GDM1 (cell line): ENCODE measurements around the gene ERN1.

Source experiments
- DNase-seq: peaks from one replicate; lab custom pipeline; 2025; lab: John Stamatoyannopoulos, UW

The ERN1 gene

DNA sequence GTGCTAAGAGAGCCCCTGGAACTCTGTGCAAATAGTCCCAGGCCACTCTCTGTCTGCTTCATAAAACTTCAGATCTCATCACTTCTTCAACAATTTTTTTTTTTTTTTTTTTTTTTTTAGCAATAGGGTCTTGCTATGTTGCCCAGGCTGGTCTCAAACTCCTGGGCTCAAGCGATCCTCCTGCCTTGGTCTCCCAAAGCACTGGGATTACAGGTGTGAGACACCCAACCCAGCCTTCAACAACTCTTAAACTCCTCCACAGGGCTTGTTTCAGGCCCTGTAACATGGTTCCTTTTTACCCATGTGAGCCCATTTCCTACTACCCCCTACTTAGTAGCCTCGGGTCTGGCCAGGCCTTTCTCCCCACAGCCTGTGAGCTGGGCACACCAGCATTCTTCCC lies 70.2 kb downstream of the ERN1 start:
- DNase-seq = no peak

DNA sequence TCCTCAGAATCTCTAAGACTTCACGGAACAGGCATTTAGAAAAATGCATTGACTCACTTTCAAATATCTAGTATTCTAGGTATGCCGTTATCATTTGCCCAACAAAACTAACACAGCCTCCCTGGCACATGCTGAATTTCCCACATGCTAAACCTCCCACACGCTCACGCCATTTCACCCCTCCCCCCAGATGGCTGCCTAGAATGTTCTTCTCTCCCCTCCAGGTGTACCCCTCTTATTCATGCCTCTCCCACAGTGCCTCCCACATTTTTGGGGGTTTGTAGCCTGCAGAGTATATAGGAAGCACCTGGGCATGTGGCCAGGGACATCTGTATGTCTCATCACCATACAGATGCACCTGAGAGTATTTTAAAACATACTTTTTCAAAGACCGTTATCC lies 71.3 kb downstream of the ERN1 start:
- DNase-seq = no peak

DNA sequence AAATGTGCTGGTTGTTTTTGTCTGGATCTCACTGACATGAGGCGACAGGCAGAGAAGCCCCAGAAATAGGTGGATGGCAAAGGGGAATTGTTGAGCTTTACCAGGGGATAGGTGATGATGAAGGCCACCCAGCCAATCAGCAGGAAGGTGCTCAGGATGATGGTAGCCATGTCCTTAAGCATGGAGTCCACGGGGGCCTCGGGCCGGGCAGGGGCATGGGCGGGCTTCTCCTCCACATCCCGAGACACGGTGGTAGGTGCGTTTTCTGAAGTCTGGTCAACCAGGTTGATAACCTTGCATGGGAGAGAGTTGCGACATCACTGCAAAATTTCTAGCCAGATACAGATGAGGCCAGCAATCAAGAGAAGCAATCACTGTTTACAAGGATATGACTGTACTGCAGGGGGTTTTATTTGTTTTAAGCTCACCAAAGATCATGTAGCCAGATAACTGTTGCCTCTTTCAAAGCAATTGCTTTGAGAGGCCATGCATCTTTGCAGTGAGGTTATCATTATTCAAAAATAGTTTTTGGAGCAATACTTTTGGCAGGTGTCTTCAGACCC lies 72.2 kb downstream of the ERN1 start:
- no peak for DNase-seq

- no peak for DNase-seq
Measured at GRCh38 chr17:64056269-64057005, 73.5 kb downstream of the ERN1 start.

GRCh38 chr17:64055183-64056142 lies 74.5 kb downstream of the ERN1 start:
- no peak for DNase-seq

DNA sequence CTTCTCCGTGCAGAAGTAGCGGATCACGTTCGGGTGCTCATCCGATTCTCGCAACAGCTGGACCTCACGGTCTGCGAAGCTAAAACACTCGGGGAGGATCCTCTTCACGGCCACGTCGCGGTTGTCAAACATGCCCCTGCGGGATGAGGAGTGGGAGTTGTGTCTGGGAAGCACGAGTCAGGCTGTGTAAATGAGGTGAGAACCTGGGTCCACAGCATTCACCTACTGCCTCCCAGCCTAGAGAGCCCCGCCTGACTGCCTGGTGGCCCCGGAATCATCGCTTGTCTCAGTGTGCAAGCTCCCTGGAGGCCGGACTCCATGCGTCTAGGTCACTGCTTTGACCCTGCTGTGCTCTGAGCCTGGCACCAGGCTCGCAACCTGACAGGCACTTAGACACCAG lies 75.6 kb downstream of the ERN1 start:
- DNase-seq = no peak

GRCh38 chr17:64053101-64053500 lies 76.8 kb downstream of the ERN1 start:
- no peak for DNase-seq

GRCh38 chr17:64051153-64051552 lies 78.8 kb downstream of the ERN1 start:
- DNase-seq = no peak

- no peak for DNase-seq
Measured at GRCh38 chr17:64048805-64049204, 81.1 kb downstream of the ERN1 start.

DNA sequence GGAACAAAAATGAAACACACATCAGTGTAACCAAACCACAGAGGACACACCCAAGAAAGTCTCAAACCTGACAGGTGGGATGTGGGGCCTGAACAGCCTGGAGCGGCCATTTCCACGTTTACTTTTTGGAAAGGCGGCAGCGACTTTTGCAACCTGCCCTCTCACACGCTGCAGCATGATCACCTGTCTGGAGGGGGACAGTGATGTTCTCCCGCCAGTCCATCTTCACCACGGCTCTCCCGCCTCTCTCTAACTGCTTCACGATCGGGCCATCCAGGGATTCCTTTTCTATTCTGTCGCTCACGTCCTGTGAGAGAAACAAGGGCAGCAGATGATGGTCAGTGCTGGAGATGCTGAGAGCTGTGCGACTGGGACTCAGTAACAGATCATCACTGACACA lies 84.8 kb downstream of the ERN1 start:
- no peak for DNase-seq

DNA sequence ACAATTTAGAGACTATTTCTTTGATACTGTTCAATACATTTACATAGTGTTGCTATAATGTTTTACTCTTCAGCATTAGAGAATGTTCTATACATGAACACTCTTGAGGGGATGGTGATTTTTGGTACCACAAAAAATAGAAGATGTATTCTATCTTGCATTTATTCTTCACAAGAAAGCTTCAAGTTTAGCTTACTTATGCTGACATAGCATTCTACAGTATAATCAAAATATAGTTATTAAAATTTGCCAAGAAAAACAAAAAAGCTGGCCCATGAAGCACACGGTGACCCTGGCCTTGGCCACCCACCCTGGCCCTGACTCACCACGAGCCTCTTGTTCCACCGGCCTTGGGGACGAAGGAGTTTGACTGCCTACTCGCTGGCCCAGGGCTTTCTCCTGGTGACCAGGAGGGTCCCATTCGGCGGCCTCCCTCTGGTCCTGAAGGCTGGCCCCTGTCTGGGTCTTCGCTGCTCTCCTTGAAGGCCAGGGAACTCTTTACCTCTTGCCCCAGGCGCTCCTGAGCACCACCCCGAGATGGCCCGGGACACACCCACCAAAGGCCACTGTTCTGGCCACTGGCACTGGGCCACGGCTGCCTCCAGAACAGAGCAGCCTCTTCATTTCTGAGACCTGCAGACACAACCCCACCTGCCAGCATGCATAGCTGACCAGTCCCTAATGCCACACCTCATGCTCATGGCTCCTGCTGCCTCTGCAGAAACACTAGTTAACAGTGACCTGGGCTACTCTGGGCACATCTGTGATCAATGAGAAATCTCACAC lies 87.1 kb downstream of the ERN1 start:
- no peak for DNase-seq

GRCh38 chr17:64041912-64042311 lies 88.0 kb downstream of the ERN1 start:
- DNase-seq = no peak

- no peak for DNase-seq
Measured at GRCh38 chr17:64040206-64040605, 89.7 kb downstream of the ERN1 start.

GRCh38 chr17:64039106-64039400 lies 90.9 kb downstream of the ERN1 start:
- no peak for DNase-seq

DNA sequence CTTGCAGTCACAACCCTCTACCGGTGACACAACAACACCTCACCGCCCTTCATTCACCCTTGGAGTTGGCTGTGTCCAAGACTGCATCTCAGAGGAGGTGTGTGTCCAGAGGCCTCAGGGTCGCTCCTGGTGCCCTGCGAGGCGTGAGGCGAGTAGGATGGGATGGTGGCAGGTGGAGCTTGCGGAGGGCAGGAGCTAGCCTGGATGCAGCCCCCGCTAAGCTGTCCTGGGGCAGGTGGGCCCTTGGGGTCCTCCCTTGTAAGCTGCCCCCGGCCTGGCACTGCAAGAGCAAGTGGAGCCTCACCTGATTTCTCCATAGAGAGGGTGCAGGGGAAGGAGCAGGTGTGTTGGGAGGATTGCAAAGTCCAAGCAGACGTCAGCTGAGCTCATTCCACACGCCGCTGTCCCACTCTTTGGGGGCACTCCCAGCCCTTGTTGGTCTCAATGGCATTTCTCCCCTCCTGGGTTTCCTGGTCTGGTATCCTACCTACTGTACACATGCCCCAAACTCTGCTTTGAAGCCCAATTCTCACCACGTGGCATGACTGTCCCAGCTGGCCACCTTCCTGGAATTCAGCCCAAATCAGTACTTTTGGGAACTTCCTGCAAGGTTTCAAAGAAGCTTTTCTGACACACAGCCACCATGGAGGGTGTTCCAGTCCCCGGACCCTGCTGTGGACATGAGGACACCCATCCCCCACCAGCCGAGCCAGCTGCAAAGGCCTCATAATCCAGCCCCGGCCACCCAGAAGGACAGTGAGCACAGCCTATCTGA lies 91.4 kb downstream of the ERN1 start:
- DNase-seq = no peak

GRCh38 chr17:64037802-64038201 lies 92.1 kb downstream of the ERN1 start:
- no peak for DNase-seq

DNA sequence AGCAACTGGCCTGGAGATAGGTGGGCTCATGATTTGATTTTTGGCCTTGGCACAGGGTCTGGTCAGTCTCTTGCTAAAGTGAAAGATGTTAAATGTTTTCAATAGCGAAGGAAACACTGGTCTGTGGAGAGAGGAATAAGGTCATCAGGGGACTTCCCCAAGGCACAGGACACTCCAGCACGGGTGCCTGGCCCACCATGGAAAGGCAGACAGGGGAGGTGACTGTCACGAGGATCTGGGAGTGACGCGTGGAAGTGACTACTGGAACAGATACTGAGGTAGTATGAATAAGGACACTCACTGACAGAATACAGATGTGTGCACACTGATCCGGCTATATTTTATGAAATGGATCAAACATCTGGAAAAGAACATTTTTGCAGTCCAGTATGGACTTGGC lies 92.8 kb downstream of the ERN1 start:
- no peak for DNase-seq

DNA sequence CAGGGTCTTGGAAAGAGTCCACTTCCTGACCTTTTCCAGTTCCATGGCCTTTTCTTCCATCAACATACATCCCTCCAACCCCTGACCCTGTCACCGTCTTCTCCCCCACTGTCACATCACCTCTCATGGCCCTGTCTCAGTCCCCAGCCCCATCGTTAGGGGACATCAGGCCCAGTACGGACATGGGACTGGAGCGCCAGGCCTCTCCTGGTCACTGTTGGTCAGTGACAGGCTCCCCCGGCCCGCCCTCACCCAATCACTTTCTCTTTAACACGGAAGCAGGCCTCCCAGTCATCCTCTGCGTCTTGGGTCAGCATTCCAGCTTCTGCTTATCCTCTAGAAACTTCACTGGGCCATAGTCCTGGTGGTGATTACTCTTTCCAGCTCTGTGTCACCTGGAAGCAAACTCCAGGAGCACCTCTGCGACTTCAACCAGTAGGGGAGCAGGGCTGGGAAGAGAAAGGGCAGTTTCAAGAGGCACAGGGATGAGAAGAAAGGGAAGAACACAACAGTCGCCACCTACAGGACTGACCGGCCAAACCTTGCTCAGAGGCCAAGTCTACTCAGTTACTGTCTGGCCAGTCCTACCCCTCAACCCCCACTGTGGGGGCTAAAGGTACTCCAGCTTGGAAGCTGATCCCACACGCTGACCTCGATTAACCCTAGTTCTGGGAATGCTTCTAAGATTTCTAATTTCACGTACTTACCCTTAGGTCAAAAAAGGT lies 93.6 kb downstream of the ERN1 start:
- no peak for DNase-seq

- no peak for DNase-seq
Measured at GRCh38 chr17:64032081-64032480, 97.9 kb downstream of the ERN1 start.

- DNase-seq = peak; percentile 16
Measured at GRCh38 chr17:64028874-64029464, 101.0 kb downstream of the ERN1 start.
